ENCODE results near the gene AFAP1L2.

The AFAP1L2 gene

DNA sequence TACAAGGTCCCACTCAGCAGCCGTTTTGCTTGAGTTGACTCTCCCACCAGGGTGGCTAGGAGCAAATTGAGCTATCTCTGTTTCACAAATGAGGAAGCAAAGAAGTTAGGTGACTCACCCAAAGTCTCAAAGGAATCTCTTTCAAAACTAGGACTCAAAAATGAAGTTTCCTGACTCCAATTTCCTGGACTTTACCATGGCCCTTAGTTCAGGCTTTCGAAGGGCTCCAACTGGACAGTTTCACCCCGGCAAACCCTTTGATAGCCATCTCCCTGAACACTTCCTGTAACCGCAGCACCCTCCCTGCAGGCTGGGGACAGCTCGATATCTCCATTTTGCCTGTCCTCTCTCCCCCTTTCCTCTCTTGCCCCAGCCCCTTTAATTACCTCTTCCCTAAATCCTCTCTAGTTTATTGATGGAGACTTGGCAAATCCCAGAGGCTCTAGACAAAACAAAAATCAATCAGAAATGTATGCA, 4.7 kb upstream of the AFAP1L2 start:
- peak; percentile 9 for DNase-seq (ENCODE audit: low spot score)

DNA sequence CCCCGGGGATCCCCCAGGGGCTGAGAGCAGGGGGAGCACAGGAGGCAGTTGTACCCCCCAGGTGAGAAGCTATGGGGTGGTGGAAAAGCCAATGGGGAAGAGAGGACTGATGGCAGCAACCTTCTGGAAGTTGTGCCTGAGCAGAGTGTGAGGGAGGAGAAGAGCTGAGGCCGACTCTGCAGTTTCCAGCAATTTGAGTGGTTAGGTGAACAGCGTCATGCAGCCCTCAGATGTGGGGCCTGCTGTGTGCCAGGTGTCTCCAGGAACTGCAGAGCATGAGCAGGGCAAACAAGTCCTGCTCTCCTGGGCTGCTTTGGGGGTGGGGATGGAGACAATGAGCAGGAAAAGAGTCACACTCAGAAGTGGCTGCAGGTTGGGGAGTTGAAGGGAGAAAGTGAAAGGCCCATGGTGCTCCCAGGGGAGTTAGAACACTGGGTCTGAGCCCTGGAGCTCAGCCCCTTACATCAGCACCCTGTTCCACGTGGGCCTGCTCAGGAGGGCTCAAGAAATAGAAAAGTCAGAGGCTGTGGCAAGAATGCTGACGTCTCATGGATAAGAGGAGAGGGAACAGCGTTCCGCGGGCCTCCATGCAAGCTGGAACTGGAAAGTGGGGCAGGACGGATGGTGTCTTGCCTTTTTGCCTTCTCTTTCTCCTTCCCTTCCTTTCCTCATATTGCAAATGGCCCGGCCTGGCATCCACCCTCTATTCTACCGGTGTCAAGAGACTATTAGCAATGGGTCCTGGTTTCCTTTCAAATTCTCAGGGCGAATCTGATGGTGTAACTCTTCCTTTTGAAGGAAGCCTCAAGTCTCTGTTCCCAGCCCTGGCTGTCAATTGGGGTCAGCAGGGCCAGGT, 4.0 kb upstream of the AFAP1L2 start:
- DNase-seq (ENCODE audit: low spot score), result no peak

DNA sequence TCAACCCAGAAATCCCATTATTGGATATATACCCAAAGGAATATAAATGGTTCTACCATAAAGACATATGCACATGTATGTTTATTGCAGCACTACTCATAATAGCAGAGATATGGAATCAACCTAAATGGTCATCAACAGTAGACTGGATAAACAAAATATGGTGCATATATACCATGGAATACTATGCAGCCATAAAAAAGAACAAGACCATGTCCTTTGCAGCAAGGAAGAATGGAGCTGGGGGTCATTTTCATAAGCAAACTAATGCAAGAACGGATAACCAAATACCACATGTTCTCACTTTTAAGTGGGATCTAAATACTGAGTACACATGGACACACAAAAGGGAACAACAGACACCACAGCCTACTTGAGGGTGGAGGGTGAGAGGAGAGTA, 2.2 kb upstream of the AFAP1L2 start:
- no peak for DNase-seq (ENCODE audit: low spot score)

DNA sequence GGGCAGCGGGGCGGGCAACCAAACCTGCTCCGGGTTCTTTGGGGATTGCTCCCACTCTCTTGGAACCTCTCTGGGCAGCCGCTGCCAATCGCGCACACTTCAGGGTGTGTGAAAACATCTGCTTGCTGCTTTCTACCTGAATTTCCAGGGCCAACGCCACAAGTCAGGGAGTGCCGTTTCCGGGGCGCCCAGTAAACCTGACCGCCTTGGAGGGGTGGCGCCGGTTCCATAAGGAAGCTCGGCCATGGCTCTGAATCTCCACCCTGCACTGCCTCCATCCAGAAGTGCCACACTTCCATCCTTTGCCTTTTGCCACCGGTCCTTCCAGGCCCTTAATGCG, 679 bp upstream of the AFAP1L2 start:
- DNase-seq (ENCODE audit: low spot score), result peak; percentile 39

DNA sequence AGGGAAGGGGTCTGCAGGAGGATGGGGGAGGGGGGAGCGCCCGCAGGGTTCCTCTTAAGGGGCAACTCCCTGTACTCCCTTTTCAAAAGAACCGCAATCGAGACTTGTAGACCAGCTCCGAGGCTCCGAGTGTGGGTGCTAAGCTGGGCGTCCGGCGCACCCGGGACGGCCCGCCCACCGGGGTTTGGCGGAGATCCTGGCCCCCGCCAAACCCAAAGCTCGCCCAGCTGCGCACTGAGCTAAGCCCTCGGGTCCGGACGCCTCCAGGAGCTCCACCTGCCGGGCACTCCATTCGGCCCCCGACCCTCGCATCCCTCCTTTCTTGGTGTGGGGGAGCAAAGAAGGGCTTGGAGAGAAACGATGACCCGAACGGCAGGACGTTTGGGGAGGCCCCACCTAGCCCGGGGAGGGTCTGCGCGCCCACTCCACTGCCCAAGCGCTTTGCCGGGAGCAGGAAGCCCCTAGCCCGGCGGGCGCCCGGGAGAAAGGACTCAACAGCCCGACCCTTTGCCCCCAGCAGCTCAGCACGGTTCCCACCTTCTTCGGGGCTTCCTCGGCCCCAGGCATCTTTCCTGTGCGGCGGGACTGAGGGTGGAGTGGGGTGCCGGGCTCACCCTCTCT, 651 bp downstream of the AFAP1L2 start:
- DNase-seq (ENCODE audit: low spot score), result peak; percentile 21

DNA sequence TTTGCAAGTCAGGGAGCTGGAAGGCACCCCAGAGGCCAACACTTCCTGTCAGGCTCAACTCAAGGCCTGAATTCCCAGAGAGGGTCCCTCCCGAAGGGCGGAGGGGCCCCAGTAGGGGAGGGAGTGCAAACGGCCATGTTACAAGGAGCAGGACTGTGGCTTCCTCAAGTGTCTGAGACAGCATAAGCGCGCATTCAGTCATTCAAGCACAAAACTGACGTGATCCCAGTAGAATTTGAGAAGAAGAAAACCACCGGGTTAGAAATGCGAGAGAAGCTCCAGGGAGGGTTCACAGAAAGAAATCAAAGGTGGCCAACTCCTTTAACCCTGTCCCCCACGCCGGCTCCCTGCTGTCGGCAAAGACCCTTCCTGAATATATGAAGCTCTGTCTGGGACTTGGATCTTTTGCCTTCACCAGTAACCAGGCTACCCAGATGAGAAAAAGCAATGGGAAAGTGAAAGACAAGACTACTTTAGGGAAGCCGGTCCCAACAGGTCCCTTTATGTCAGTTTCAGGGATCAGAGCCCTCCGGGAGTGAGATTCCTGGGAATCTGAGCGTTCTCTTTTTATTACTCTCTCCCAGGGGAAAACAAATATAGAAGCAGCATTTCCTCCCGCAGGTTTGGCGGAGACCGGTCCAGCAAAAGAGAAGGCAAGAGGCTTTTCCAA, 1.3 kb downstream of the AFAP1L2 start:
- DNase-seq (ENCODE audit: low spot score), result no peak

DNA sequence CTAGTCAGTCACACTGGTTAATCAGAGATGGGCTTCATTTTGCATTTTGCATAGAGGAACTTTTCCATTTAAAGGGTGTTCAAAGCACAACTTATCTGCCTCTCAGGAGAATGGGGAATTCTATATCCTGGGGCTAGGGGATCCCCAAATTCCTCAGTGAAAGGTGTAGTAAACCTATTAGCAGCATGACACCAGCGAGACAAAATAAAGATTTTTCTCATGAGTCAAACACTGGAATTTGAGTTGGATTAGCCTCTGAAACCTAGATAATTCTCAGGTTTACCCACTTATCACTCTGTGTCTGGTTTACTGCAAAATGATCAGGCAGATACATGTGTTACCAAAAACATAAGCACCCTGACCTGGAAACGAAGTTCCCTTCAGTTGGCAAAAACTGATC, 2.1 kb downstream of the AFAP1L2 start:
- DNase-seq (ENCODE audit: low spot score), result no peak

DNA sequence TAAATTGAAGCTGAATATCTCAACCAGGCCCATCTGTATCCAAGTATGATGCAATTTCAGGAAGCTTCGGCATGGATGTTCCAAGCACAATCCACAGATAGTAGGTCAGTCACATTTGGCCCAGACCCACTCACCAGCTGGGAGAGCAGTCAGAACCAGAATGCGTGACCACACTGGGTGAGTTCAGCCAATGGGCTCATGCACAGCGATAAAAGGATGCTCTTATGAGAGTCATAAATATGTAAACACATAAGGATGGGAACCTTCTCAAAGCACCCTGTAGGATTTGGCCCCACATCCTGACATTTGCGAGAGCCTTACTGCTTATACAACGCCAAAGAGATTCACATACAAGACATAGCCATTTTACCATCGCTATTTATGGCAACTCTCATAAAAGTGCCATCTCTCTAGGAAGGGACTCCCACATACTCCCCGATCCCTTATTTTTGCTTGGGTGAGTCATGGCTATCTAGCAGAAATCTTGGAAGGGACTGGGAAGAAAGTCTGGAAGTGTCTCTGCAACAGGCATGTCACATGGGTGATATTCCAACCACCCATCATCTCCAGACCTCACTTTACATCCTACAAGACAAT, 3.0 kb downstream of the AFAP1L2 start:
- DNase-seq (ENCODE audit: low spot score), result no peak

DNA sequence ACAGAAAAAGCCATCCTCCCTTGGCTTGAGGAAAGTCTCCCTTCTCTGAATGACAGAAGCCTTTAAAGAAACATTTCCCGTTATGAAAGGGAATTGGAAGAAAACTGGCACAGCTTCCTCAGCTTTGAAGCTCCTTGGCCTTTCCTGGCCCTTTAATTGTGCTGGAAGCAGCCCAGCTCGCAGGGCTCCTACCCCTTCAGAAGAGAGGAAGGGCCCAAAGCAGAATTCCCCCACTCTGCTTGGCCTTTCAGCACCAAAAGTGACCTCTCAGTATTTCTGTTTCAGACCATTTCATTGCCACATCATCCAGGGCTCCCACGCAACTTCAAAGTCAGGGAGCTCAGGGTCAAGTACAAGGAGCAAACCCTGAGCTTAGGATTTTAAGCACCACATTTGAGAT, 4.2 kb downstream of the AFAP1L2 start:
- no peak for DNase-seq (ENCODE audit: low spot score)

DNA sequence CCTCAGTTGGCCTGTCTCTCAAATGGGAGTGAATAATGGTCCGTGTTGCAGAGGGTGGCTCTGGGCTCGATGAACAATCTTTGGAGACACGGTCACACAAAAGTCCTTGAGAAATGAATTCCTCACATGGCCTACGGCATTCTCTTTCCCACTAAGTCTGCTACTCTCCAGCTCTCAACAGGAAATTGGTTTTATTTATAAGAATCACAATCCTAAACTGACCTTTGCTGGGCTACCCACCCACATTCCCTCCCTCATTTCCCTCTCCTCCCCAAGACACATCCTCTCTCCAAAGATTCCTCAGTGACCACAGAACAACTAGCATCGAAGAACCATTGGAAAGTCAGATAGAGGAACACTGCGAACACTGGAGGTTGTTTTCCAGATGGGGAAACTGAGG, 4.7 kb downstream of the AFAP1L2 start:
- no peak for DNase-seq (ENCODE audit: low spot score)

DNA sequence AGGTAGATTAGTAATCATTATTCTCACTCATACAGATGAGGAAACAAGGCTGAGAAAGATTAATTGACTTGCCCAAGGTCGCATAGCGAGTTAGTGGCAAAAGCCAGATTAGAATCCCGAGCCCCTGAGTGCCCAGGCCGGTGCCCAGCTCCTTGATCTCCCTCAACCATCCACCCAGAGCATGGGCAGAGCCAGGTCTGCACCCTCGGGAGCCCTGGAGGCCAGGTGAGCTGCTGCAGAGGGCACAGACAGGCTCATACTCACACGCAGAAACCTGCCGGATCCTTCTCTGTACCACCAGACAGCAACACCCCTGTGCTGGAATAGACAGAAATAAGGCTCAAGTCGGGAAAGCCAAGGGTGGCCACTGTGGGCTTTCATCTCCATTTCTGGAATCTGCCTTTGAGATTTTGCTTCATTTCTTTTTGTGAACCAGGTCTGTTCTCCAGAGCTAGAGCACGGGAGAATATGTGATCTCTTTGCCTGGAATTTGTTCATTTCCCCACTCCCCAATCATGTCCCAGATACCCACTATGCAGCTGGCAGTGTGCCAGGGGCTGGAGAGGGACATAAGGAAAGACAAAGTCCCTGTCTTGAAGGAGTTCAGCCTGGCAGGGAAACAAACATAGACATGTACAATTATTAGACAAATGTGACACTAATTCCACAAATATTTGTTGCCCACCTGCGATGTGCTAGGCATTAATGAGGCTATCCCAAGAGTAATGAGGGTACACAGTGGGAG, 5.5 kb downstream of the AFAP1L2 start:
- no peak for DNase-seq (ENCODE audit: low spot score)

DNA sequence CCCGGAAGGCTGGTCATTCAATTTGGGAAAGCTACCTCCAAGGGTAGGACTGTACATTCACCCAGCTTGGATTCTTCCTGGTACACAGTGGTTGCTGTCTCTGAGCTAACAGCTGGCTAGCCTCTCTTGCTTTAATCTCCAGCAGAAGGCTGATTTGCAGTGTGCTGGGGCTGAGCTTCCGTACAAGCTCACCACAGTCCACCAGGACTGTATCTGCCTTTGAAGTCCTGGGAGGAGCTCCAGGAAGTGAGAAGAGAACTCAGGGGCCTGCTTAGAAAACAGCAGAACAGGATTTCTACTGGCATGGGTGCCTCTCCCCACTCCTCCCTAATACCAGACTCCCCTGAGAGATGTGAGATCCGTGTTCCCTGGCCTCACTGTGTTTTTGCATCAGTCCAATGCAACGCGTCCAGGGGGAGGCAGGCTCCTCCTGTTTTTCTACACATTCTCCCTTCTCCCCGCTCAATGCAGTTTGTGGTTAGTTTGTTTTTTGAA, 6.6 kb downstream of the AFAP1L2 start:
- no peak for DNase-seq (ENCODE audit: low spot score)

DNA sequence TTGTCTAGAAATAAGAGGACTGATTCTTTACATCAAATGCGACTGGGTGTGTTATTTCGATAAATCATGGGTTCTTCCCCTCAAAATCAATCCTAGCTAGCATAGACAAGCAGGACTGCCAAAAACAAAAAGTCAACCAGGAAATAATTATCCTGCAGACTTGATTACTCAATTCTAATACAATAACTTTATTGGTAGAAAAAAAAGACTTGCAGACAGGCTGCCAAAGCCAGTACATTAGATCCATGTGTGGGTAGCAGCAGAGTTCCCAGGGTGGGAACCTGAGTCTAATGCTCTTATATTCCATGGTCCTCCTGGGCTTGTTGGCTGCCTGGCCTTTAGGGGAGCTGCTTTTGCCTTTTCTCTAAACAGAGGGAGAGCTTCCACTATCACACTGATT, 7.8 kb downstream of the AFAP1L2 start:
- DNase-seq (ENCODE audit: low spot score), result no peak

DNA sequence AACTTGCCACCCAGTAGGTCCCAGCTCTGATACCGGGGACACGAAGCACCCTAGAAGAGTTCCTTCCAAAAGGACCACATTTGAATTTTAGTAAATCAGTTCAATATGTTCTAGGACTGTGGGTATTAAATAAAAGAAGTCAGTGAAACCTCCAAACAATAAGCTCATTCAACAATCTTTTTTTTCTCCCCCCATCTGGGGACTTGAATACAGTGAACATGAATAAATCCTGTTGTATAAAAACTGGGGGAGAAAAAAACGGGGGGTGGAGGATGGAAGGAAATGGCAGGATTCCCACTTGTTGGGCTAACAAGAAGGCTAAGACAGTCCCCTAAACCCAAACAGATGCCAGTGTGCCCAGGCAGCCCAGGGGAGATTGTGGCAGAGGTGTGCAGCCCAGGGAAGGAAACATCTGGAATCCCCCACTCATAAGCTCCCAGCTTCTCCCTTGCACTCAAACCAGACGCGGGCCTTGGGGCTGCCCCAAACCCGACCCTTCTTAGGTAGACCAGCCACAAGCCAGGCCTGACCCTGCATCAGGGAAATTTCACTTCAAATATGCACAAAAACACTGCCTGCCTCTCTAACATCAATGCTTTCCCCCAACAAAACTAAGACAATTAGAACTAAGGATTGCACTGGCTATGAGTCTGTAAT, 8.8 kb downstream of the AFAP1L2 start:
- no peak for DNase-seq (ENCODE audit: low spot score)

DNA sequence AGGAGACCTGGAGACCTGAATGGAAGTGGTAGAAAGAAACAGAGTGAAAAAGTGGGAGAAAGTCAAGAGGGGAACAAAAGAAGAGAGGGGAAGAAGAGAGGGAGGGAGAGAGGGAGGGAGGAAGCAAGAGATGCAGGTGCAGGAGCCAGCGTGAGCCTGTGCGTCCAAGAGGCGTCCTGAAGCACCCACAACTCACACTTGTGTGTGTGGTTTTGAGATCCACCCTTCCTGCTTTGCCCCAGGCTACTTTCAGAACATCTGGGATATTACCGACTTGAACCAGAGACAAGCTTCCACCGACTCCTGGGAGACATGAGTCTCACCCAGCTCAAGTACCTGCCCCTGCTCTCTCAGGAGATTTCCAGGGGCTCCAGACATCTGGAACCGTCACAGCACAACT, 9.8 kb downstream of the AFAP1L2 start:
- DNase-seq (ENCODE audit: low spot score), result no peak

DNA sequence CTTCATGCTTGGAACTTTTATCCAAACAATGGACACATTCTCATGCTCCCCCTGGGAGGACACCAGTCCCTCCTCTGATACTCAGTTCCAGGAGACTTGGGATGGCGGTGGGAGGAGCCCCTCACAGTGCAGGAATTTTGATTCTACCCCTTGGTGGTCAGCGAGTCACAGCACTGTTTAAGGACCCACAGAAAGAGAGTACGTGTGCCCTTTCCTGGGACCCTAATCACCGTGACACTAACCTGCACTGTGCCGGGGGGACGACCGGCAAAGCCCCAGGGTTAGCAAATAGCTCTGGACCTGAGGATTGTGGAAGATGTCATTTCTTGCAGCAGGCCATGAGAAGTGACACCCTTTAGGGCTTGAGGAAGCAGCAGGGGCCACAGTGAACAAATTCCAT, 10.4 kb downstream of the AFAP1L2 start:
- no peak for DNase-seq (ENCODE audit: low spot score)

DNA sequence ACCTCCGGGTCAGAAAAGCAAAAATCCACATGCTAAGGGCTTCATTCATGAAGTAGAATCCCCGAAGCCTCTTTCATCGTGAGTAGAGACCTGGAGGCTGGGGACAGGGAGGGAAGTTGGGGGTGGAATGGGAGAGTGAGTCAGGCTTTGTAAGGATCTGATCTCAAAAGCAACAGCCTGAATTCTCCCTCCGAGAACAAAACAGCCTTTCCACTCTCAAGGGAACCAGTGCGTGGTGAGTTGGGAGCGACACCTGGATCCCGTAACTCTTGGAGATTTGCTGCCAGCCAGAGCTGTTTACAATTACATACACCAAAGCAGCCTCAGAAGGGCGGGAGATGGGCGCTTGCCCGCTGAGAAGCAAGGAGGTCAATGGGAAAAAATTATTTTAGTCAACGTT, 10.8 kb downstream of the AFAP1L2 start:
- no peak for DNase-seq (ENCODE audit: low spot score)

DNA sequence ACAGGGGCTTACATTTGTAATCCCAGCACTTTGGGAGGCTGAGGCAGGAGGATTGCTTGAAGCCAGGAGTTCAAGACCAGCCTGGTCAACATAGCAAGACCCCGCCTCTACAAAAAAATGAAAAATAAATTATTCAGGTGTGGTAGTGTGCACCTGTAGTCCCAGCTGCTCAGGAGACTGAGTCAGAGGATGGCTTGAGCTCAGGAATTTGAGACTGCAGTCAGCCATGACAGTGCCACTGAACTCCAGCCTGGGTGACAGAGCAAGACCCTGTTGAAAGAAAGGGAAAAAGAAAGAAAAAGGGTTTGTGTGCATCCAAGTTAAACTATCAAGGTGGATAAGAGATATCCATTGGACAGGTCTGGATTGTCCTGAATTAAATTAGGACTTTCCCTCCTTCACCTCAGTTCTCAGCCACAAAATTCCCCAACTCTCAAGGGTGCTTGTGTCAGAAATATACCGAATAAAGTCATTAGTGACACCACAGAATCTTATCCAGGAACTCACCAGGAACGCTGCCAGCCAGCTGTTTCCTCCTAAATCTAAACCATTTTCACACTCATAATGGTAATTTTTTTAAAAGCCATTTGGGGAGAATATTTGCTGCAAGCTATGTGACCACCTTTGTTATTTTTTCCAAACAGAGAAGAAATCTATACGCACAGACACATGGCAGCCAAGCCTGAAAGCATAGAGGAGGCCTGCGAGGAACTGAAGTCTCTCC, 12.0 kb downstream of the AFAP1L2 start:
- no peak for DNase-seq (ENCODE audit: low spot score)

DNA sequence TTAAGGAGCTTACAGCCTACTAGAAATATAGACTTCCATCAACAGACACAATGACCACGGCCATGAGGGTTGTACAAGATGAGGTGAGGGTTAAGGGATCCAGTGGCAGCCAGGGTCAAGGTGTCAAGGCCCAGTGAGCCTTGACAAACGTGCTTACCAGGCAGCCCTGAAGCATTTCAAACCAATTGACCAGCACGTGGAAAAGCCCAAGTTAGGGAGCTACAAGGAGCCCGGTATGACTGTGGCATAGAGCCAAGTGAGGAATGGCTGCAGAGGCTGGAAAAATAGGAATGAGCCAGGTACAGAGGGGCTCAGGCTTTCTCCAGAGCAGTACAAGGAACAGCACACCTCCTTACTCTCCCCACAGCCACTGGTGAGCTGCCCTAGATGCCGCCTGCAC, 12.7 kb downstream of the AFAP1L2 start:
- no peak for DNase-seq (ENCODE audit: low spot score)

DNA sequence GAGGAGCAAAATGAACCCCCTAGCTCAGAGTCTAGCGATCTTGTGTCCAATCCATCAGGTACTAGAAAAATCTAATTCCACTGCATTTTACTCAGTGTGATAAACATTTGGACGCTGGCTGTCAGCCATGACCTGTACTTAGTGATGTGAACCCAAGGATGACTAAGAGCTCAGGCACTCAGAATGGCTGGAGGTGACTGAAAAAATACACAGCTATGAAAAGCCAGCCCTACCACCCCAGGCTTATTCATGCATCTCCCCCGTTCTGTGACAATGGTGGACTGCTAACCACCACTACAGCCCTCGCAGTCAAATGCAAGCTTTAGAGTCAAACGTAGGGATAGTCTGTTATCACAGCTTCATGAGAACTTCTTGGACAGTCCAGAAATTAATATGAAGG, 14.9 kb downstream of the AFAP1L2 start:
- DNase-seq (ENCODE audit: low spot score), result peak; percentile 48

DNA sequence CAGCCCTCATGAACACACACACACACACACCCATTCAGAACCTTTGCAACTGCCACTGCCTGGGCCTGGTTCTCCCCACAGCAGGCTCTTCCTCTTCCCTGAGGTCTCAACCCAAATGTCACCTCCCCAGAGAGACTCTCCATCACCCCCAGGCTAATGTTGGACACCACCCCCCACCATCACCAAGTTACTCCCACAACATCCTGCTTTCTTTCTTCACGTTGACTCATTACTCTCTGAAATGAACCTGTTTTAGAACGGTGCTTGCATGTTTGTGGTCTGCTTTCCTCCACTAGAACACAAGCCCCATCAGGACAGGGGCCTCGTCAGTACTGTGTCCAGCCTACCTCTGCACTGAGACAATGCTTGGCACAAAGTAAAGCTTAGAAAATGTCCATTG, 16.0 kb downstream of the AFAP1L2 start:
- DNase-seq (ENCODE audit: low spot score), result no peak
